D341Med (cell line): ENCODE measurements around the gene CTDNEP1.

Source experiments
- DNase-seq: peaks from one replicate; pipeline ENCODE4 v3.0.0; 2012; ENCODE audit warnings: low spot score

The CTDNEP1 gene

DNA sequence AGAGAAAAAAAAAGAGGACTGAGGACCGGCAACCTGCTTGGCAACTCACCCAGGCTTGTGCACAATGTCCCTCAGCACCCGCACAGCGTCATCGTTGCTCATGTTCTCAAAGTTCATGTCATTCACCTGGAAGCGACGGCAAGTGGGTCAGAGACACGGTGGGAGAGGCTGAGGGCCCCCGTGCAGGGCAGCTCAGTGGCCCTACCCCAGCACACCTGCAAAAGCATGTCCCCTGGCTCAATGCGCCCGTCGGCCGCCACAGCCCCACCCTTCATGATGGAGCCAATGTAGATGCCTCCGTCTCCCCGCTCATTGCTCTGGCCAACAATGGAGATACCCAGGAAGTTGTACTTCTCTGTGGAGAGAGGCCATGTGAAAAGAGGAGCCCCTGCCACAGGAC is 22.6 kb downstream of the CTDNEP1 start:
- no peak for DNase-seq

DNA sequence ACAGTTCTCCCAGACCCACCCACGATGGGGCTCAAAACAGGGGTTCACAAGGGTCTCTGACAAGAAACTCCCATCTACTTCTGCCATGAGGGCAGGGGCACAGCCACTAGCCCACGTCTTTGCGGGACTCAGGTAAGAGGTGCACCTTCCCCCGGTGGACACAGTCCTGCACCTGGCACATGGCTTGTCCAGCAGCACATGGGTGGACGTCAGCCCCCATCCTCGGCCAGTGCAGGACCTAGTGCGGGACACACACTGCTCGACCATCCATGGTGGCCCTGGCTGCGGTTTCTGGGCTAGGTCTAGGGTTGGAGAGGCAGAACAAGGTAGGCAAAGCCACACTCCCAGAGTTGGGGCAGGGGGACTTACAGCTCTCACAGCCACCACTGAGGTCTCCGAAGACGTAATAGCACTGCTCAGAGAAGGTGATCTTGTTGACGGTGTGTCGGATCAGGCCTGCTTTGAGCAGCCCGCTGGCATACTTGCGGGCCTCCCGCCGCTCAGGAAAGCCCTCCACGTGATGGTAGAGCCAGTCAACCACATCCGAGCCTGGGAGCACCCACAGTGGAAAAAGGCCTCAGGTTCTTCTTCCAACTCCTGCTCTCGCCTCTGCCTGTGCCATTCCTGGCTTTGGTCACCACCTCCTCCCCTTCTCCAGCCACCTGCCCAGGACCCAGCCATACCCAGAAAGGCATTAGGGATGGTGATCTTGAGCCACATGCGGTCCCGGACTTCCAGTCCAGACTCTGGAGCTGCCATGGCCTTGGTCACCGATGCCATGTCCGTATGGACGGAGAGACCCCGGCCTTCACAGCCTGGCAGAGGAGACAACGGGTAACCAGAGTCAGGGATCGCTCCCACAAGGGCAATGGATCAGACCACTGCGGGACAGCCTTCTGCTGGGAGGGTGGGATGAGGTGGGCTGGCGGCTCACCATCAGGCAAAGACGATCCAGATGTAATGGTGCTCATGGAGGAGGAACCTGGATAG is 24.5 kb downstream of the CTDNEP1 start:
- no peak for DNase-seq

DNA sequence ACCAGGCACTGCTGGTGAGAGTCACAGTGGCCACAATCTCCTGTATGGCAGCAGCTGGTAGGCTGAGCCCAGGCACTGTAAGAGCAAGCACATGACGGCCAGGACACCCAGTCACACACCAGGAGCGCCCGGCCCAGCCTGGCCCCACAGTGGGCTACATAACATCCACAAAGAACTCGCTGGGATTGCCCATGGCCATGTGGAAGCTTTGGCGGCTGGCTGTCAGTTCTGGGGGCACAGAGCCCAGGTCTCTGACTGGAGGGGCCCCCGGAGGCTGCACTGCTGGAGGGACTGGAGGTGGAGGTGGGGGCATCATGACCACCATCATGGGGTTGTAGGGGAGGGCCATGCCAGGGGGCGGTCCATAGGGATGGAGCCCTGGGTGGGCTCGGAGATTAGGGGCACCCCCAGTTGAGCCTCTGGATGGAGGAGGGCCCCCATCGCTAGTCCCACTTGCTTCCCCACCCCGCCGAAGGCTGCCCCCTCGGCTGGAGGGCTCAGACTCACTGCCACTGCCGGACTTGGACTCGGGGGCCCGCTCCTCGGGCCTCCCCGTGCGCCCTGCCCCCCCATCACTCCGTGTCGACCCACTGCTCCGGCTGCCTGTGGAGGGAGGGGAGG is 25.7 kb downstream of the CTDNEP1 start:
- no peak for DNase-seq

DNA sequence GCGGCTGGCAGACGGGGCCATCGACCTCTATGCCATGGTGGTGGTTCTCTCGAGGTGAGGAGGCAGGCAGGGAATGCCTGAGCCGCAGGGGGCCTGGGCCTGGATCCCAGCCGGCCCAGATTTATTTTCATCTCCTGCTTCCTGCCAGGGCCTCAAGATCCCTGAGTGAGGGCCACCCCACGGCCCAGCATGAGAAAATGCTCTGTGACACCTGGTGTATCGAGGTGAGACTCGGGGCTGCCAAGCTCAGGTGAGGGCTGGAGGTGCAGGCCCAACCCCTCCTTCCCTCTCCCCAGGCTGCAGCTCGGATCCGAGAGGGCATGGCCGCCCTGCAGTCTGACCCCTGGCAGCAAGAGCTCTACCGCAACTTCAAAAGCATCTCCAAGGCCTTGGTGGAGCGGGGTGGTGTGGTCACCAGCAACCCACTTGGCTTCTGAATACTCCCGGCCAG is 26.8 kb downstream of the CTDNEP1 start:
- no peak for DNase-seq

DNA sequence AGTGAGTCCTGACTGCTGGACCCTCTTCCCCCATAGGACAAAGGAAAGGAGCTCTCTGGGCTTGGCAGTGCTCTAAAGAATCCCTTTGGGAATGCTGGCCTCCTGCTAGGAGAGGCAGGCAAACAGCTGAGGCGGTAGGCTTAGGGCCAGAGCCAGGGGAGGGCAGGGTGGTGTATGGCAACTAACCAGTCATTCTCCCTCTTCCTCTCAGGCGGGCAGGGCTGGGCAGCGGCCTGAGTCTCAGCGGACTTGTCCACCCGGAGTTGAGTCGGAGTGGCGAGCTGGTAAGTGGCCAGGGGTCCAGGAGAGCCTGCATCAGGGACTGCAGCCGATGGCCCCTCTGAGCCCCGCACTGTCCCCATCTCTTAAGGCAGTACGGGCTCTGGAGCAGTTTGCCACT is 27.4 kb downstream of the CTDNEP1 start:
- no peak for DNase-seq

DNA sequence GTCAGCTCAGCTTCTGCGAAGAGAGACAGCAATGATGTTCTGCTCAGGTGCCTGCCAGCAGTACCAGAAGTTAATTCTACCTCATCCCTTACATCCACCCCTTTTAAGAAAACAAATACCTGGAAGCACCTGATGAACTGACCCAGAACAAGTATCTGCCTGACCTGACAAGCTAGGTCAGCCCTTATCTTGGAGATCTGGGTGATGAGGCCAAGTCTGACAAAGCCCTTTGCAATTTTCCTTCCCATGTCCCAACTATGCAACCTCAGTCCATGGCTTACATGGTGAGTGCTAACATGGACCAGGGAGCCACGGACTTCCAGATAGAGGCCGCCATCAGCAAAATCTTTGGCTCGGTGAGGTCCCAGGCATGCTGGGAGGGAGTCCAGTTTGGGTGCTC is 28.2 kb downstream of the CTDNEP1 start:
- no peak for DNase-seq

DNA sequence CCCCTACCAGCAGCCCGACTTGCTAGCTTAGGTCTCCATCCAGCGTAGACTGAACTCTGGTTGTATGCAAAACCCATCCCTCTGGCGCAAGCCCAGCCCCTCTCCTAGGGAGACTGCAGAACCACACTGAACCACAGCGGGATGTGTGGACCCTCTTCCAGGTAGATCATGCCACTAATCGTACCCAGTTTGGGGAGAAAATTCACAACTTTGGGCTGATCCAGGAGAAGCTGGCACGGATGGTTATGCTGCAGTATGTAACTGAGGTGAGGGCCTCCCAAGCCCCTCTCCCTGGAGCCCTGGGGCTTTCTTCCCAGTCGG is 28.6 kb downstream of the CTDNEP1 start:
- DNase-seq, result no peak

DNA sequence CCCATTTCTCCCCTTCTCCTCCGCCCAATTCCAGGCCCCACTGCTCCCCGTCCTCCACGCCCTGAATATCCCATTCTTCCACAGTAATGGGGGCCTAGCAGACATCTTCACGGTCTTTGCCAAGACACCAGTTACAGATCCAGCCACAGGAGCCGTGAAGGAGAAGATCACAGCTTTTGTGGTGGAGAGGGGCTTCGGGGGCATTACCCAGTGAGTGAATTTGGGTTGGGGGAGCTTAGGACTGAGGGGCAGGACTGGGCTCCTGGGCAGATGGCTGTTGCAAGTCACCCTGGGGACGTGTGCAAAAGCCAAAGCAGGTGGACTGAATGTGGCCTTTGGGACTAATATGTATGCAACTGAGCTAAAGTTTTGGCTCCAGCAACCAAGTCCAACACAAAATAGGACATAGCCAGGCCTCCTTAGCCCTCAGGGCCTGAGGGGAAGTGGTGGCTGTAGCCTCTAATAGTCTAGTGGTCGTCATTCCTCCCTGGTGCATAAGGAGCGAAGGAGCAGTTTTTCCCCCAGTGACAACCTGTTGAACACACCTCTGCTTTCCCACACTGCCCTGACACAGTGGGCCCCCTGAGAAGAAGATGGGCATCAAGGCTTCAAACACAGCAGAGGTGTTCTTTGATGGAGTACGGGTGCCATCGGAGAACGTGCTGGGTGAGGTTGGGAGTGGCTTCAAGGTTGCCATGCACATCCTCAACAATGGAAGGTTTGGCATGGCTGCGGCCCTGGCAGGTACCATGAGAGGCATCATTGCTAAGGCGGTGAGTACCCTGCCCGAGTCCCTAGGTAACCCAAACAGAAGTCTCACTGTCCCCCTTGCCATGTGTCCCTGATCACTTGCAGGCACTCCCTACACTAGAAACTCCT is 29.2 kb downstream of the CTDNEP1 start:
- no peak for DNase-seq

DNA sequence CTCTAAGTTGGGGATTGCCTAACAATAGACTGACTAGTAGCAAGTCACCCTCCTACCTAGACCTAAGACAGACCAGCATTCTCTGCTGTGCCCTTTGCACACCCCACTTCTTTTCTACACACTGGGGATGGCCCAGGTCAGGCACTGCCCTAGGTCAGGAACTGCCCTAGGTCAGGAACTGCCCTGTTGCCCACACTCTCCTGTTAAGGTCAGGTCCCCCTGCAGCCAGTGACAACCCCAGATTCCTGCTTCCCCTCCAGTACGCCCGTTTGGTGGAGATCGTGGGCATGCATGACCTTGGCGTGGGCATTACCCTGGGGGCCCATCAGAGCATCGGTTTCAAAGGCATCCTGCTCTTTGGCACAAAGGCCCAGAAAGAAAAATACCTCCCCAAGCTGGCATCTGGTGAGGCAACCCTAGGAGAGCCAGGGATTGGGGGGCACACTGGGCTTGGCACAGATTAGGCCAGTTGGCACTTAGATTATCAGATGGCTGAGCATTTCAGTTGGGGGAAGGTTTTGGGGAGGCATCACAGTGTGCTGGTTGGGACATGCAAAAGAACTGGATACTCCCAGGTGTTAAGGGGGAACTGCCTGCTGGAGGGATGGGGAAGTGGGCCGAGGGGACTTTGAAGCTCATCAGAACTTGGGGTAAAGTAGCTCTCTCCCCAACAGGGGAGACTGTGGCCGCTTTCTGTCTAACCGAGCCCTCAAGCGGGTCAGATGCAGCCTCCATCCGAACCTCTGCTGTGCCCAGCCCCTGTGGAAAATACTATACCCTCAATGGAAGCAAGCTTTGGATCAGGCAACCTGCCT is 30.0 kb downstream of the CTDNEP1 start:
- DNase-seq, result no peak

DNA sequence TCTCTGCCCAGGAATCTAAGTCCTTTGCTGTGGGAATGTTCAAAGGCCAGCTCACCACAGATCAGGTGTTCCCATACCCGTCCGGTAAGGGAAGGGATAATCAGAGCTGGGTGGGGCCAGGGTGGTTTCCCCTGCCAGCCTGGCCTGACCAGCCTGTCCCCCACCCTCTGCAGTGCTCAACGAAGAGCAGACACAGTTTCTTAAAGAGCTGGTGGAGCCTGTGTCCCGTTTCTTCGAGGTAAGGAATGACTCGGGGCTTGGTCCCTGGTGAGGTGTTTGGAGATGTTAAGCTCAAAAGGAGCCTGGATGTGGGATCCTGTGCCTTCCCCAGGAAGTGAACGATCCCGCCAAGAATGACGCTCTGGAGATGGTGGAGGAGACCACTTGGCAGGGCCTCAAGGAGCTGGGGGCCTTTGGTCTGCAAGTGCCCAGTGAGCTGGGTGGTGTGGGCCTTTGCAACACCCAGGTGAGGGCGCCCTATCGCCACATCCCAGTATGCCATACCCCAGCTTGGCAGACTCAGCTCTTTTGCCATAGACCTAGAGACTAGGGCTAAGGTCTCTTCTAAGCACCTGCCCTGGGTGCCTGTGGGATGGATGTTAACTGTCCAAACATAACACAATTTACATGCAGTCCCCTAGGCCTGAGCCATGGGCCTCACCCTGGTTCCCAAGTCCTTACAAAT is 30.8 kb downstream of the CTDNEP1 start:
- peak; percentile 64 for DNase-seq

DNA sequence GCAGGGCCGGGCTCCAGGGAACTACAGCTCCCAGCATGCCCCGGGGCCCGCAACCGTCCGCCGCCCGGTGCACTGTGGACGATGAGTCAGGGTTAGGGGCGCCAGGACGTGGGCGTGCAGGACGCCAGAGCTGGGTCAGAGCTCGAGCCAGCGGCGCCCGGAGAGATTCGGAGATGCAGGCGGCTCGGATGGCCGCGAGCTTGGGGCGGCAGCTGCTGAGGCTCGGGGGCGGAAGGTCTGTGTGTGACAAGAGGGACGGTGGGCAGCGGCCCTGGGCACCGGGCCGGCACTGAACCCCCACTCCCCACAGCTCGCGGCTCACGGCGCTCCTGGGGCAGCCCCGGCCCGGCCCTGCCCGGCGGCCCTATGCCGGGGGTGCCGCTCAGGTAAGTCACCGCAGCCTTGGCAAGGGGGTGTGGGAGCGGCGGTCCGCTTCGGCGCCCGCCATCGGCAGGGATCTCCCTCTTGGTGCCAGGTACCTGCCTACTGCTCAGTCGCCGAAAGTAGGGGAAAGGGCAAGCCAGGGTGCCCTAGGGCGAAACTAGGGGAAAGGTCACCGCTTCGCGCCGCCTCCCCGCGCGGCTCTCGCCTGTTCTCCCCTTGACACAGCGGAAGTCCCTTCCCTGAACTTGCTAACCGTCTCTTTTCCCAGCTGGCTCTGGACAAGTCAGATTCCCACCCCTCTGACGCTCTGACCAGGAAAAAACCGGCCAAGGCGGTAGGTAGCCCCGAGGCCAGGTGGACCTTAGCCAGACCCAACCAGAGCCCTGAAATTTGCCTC is 31.5 kb downstream of the CTDNEP1 start, which contains the start of the genes ACADVL and DLG4:
Gene ACADVL, plus strand, starts transcription at position 127 of the 781 bp plus-strand sequence. Its CDS starts 47 bp downstream, at position 174.
Gene DLG4, minus strand, starts transcription at position 25 of the 781 bp plus-strand sequence.
- DNase-seq, result peak; percentile 74

DNA sequence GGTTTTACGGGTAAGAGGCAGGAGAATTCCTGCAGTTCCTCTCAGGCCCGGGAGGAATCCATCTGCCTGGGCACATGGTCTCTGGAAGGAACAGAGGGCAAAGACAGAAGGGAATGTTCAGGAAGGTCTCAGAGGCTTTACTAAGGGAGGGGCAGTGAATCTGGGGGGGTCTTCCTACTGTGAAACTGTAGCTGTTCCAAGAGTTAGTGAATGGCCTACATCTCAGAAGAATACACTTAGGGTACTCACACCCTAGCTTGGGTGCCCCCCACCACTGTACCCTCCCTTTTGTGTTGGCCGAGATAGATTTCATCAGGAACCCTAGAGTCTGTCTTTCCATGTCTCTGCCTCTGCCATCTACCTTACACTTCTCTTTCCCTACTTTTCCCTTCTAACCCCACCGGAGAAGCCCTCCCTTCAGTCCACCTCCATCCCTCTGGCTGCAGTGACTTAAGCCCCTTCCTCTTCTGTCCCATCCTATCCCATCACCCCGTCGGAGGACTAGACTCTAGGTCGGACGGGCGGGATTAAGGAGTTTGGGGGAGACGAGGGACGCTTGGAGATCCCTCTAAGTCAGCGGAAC is 32.2 kb downstream of the CTDNEP1 start:
- no peak for DNase-seq

DNA sequence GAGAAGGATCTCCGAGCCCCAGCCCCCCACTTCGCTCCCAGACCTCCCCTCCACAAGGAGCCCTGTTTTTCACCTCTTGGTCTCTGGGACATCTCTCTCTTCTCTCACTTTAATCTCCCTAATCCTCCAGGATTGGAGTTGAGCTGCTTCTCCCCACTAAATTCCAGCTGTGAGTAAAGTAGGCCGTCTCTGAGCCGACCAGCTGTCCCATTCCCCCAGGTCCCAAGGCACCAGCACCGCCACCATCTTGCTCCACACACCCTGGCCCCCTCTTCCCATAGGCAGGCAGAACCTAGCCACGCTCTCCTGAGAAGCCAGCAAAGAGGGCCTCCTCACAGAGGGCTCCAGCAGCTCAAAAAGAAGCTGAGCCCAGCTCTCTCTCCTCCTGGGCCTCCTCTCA is 32.8 kb downstream of the CTDNEP1 start:
- peak; percentile 62 for DNase-seq

DNA sequence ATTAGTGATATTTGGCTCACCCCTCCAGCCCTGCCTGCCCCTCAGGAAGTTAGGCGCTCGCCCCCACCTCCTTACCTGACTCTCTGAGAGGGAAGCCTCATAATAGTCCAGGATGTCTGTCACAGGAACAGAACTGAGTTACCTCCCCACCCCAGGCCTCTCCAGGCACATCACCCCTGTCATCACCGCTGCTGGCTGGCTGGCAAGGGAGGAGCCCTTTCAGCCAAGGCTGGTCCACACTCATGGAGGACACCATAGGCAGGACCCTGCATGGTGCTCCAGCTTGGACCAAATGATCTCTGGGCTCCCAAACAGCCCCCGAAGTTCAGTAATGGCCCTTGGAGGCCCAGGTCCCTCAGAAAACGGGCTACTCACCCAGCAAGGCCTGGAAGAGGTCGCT is 33.4 kb downstream of the CTDNEP1 start:
- no peak for DNase-seq

DNA sequence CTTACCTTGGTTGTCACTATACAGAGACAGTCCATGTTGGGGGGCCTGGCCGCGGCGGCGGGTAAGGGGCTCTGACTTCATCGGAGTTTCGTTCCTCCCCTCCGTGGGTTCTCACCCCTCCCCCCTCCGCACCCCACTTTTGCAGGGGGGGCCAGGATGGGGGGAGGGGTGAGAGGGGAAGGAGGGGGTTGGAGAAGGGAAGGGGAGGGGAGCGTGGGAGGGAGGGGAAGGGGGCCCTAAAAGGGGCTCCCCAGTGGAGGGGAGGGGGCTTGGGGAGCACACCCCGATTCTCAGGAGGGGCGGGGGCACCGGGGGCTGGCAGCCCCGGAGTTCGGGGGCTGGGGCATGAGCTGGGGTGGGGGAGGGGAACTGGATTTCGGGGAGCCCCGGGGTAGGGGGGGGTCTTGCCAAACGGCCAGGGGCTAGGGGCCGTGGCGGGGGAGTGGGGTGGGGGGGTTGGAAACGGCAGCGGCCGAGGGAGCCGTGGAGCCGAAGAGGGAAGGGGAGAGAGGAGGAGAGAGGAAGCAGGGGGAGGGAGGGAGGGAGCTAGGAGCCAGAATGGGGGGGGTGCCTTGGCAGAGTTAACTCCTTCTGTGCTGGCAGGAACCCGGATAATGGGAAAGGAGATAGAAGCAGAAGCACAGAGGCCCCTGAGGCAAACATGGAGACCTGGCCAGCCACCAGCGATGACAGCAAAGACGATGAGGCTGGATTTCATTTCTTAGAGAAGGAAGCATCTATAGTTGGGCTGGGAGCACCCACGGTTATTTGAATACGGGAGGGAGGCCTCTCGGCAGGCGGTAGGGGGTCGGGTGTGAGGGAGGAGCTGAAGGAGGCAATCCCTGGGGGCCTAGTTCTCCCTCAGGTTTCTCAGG is 34.2 kb downstream of the CTDNEP1 start:
- peak; percentile 50 for DNase-seq

DNA sequence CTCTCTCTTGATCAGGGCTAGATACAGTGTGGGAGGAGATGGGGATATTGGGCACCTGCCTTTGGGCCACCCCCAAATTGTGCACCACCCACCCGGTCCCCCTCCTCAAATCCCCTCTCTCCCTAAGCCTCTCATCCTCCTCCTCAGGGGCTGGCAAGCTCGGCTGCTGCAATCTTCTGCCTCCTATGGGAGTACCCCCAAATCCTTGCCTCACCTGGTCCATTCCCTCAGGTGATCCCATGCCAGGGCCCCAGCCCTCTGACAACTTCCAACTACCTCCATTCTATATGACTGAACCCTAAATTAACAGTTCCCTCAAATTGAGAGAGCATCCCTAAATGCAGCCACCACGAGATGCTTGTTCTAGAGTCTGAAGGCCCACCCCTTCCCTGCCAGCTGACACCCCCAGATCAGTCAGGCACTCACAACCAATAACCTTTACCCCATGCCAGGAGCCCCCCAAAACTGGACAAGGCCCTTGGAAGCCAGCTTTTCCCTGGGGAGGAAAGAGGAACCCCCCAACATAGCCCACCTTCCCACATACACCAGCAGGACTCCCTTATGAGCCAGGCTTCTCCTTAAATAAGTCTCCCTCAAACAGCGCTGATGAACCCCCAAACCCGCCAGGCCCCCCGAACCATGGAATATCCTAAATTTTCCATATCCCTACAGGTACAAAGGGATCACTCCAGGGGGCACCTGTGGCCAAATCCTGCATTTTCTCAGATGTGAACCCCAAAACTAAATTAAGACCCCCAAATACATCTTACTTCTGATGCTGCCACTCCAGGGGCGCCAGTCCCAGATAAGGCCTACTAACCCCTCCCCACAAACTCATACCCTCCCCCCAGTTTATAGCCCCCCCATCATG is 35.1 kb downstream of the CTDNEP1 start:
- DNase-seq, result no peak

DNA sequence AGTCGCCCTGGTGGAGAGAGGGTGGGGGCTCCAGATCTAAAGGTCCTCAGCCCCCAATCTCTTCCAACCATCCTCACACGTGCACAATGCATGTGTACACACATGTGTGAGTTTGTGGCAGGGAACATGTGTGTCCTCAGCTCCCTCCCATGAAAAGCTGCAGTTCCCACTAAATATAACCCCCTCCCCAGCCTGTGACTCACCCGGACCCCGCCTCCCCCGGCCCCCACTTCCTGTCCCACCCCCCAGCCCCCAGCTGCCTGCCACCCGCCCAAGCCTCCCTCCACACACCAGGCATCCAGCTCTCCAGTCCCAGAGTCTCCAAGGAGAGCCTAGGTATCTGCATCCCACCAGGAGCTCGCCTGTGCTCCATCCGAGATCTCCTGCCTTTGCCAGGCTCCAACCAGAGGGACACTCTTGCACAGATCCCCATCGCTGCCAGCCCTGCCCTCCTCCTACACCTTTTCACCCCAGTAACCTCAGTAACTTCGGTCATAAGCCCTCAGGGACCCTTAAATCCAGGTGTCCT is 35.8 kb downstream of the CTDNEP1 start:
- DNase-seq, result no peak
